ENCODE results near the gene PLK1. TPM values are rescaled to one million over a fixed set of nuclear protein-coding genes. Genes with fewer than 3 reads are reported as not detected.

PLK1 gene
- total and polyA plus RNA-seq, 2 of the 13 experiments (the other 11 are each of a cell fraction or from before 2014, with no cell fraction given) = 71.5 to 76.3 TPM

DNA sequence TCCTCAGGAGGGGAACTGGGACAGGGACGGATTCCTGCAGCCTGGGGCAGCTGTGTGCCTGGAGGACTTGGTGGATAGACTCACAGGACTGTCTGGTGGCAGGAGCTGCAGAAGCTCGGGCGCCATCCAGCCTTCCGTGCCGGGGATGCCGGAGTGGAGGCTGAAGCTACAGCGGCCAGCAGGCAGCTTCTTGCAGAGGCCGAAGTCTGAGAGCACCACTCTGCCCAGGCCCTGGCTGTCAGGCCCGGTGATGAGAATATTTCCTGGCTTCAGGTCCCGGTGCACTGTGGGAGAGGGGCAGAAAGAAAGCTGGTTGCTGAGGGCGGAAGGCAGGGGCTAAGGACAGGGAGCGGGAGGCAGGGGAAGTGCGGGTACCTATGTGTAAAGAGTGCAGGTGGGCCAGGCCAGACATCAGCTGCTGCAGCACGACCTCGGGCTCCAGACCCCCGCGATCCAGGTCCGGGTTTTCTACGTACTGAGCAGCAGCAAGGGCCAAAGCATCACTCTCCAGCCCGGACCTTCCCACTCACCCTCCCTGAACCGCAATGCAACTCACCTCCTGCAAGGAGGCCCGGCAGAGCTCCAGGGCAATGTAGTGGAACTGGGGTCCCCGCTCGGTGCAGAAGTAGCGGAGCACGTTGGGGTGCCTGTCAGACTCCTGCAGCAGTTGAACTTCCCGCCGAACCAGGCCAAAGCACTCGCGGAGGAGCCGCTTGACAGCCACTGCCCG lies 16.1 kb downstream of the PLK1 start (continued):
- TF ChIP-seq, protein P1, sequence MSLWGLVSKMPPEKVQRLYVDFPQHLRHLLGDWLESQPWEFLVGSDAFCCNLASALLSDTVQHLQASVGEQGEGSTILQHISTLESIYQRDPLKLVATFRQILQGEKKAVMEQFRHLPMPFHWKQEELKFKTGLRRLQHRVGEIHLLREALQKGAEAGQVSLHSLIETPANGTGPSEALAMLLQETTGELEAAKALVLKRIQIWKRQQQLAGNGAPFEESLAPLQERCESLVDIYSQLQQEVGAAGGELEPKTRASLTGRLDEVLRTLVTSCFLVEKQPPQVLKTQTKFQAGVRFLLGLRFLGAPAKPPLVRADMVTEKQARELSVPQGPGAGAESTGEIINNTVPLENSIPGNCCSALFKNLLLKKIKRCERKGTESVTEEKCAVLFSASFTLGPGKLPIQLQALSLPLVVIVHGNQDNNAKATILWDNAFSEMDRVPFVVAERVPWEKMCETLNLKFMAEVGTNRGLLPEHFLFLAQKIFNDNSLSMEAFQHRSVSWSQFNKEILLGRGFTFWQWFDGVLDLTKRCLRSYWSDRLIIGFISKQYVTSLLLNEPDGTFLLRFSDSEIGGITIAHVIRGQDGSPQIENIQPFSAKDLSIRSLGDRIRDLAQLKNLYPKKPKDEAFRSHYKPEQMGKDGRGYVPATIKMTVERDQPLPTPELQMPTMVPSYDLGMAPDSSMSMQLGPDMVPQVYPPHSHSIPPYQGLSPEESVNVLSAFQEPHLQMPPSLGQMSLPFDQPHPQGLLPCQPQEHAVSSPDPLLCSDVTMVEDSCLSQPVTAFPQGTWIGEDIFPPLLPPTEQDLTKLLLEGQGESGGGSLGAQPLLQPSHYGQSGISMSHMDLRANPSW (CRISPR knock-in tag; IDR thresholded peaks at IDR 0.05; ENCODE audit: borderline replicate concordance) = no peak; the same call in 1 of the 2 replicates
- TF ChIP-seq AFF4 (CRISPR knock-in tag; IDR thresholded peaks at IDR 0.05) = no peak
- peak; percentile 40; the same call in 1 of the 2 replicates for TF ChIP-seq PHF8 (CRISPR knock-in tag; IDR thresholded peaks at IDR 0.05)
- no peak for TF ChIP-seq SOX6 (IDR thresholded peaks at IDR 0.05)
- TF ChIP-seq SOX6 (CRISPR knock-in tag; IDR thresholded peaks at IDR 0.05) = peak; percentile 70
- no peak for TF ChIP-seq ZBED4 (CRISPR knock-in tag; IDR thresholded peaks at IDR 0.05; ENCODE audit: borderline replicate concordance)
- TF ChIP-seq ZNF713 (CRISPR knock-in tag; IDR thresholded peaks at IDR 0.05) = no peak
- peak; percentile 92 for TF ChIP-seq KDM5B (CRISPR knock-in tag; IDR thresholded peaks at IDR 0.05; ENCODE audit: borderline replicate concordance)
- TF ChIP-seq FOXO1 (CRISPR knock-in tag; IDR thresholded peaks at IDR 0.05) = peak; percentile 51; the same call in 1 of the 2 replicates
- TF ChIP-seq ZNF746 (CRISPR knock-in tag; IDR thresholded peaks at IDR 0.05) = 0 out of 2 replicates have a peak, but pooled peaks have one; percentile 2
- TF ChIP-seq IRF2 (CRISPR knock-in tag; IDR thresholded peaks at IDR 0.05) = peak; percentile 9; the same call in 1 of the 2 replicates
- peak; percentile 66; the same call in 1 of the 2 replicates for TF ChIP-seq ZNF563 (CRISPR knock-in tag; IDR thresholded peaks at IDR 0.05)
- 0 out of 2 replicates have a peak, but pooled peaks have one; percentile 66 for TF ChIP-seq ZNF709 (CRISPR knock-in tag; IDR thresholded peaks at IDR 0.05)
- TF ChIP-seq ZNF350 (CRISPR knock-in tag; IDR thresholded peaks at IDR 0.05; ENCODE audit: borderline replicate concordance, low read depth) = peak; percentile 57
- peak; percentile 79 for TF ChIP-seq ZNF143 (CRISPR knock-in tag; IDR thresholded peaks at IDR 0.05)
- TF ChIP-seq ZC3H4 (CRISPR knock-in tag; IDR thresholded peaks at IDR 0.05; ENCODE audit: borderline replicate concordance) = no peak
- TF ChIP-seq ZNF839 (CRISPR knock-in tag; IDR thresholded peaks at IDR 0.05; ENCODE audit: borderline replicate concordance) = peak; percentile 93; the same call in 1 of the 2 replicates
- no peak for TF ChIP-seq PREB (CRISPR knock-in tag; IDR thresholded peaks at IDR 0.05)

Data from HepG2 (cell line).